ENCODE results near the gene MAP1B.

- TF ChIP-seq EZH2 (optimal IDR thresholded peaks at IDR 0.05; ENCODE audit: low read depth, low read length) (no peak), CTCF (IDR thresholded peaks at IDR 0.05; ENCODE audit: low read length) (no peak), EZH2phosphoT487 (IDR thresholded peaks at IDR 0.05; ENCODE audit: low read length) (no peak)
Measured at GRCh38 chr5:72085319-72085718, 22.0 kb upstream of the MAP1B start.

Measured in MM.1S (cell line).